Esophagus (tissue), 2 donors: ENCODE data around the gene NAA60. TPM values are rescaled to one million over a fixed set of nuclear protein-coding genes. Genes with fewer than 3 reads are reported as not detected.

ENCODE experiments used
- H3K27ac ChIP-seq, 2 donors: one replicate each; pipeline ENCODE4 v1.5.1; 2013; ENCODE audit warnings: low read depth in 2 of 2, mild to moderate bottlenecking in 2 of 2, inconsistent platforms in 1 of 2, low read length in 1 of 2, moderate library complexity in 1 of 2
- H3K27me3 ChIP-seq, 2 donors: one replicate each; pipeline ENCODE4 v1.6.1; 2013; ENCODE audit warnings: low read length in 2 of 2, control low read depth in 1 of 2, mild to moderate bottlenecking in 1 of 2; ENCODE audit not compliant: insufficient read depth in 2 of 2, control insufficient read depth in 1 of 2
- H3K36me3 ChIP-seq, 2 donors: one replicate each; pipeline ENCODE4 v1.6.1; 2013; ENCODE audit warnings: low read length in 1 of 2; ENCODE audit not compliant: control insufficient read depth in 2 of 2, insufficient read depth in 2 of 2
- H3K4me1 ChIP-seq, 2 donors: one replicate each; pipeline ENCODE4 v1.6.1; 2013; ENCODE audit warnings: low read length in 1 of 2; ENCODE audit not compliant: control insufficient read depth in 2 of 2, insufficient read depth in 2 of 2
- H3K4me3 ChIP-seq, 2 donors: one replicate each; pipeline ENCODE4 v1.5.1; 2013; ENCODE audit warnings: low read length in 2 of 2, mild to moderate bottlenecking in 2 of 2, low read depth in 1 of 2, moderate library complexity in 1 of 2
- H3K9me3 ChIP-seq, 2 donors: one replicate each; pipeline ENCODE4 v1.6.1; 2013; ENCODE audit warnings: mild to moderate bottlenecking in 2 of 2, low read depth in 1 of 2, low read length in 1 of 2, moderate library complexity in 1 of 2; ENCODE audit not compliant: control insufficient read depth in 2 of 2, insufficient read depth in 1 of 2
- WGBS, 2 donors: extraction: QIAGEN DNeasy Blood & Tissue Kit; methylation state at CpG; one replicate each; pipeline ENCODE4 v1.1.7; 2013; 5-methylcytosine and 5-hydroxymethylcytosine counted together
- polyA plus RNA-seq, 2 donors: library from polyadenylated mRNA; stranded (reverse); fragments of 200-250 nt; gene quantifications; one replicate each; pipeline ENCODE4 v1.2.3, GENCODE V29; 2013
- donor health status: healthy with polysubstance abuse.
- donor health status: Bipolar disorder and iron deficiency.

Gene NAA60
- polyA plus RNA-seq, 2 donors: 23.3 to 28.7 TPM

DNA sequence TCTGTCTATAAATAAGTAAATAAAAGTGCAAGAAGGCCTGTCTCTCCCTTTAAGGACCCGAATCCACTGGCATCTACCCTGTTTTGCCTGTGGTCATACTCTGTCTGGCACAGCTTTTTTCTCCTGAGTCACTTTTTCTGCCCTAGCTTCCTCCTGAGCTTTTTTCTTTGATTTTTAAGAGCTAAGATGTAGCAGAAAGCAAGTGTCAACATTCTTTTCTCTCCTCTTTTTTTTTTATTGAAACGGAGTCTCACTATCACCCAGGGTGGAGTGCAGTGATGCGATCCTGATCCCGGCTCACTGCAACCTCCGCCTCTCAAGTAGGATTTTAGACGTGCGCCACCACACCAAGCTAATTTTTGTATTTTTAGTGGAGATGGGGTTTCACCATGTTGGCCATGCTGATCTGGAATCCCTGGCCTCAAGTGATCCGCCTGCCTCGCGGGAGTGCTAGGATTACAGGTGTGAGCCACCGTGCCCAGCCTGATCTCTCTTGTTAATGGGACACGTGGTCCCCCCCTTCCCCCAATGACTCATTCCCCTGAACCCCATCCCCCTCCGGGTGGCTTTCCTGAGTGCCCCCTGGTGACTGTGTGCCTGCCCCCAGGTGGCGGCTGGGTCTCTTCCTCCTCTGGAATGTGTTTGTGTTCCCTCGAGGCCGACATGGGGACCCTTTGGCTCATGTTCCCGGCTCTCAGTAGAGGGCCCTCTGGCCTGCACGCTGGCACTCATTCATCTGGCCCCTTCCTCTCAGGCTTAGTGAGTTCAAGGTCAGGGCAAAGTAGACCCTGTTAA lies 37.6 kb downstream of the NAA60 start:
- Histone ChIP-seq H3K27ac (no peak overlapping the region), H3K4me1 (no peaks in the 10 kb centered on the region), H3K27me3 (no peaks in the 10 kb centered on the region), H3K9me3 (no peaks in the 10 kb centered on the region), H3K4me3 (no peak overlapping the region), H3K36me3 (peaks cover 31 to 52% of the 10 kb centered on the region in 2 donors)
- 70% methylated on average over 18 of the region's 18 CpGs for WGBS, 2 donors

DNA sequence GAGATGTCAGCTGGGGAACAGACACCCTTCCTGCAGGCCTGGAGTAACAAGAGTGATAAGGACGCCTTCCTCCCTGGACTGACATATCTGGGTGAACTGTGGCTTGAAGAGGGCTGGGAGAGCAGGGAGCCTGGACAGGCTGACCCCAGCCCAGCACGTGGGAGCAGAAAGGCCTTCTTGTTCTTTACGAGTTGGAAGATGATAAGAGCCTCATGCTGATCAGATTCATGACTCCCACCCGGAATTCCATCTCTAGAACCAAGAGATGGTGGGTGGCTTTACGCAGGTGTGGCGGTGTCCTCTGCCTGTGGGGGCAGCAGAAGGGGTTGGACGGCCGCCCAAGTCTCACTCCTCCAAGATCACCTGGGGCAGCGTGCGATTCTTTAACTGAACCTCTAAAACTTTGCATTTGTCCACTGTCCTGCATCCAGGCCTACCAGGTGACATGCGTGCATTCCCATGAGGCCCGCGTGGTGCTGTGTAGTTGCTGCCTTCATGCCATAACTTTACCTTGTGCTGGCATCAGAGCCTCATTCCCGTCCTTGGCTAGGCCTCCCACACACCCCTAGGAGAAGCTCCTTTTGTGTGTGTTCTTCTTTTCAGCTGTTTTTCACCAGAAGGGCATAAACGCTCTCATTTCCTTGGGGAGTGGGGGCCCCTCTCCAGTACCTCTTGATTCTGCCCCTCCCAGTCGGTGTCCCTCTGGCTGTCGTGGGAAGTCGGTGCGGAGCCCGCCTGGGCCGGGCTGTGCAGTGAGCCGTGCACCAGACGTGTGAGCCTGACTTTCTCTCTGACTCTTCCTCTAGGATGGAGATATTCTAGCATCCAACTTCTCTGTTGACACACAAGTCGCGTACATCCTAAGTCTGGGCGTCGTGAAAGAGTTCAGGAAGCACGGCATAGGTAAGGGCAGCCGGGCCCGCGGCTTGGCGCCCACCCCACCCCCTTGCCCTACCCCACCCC lies 38.5 kb downstream of the NAA60 start:
- Histone ChIP-seq H3K27ac (no peak overlapping the region), H3K36me3 (peaks cover 31 to 58% of the 10 kb centered on the region in 2 donors), H3K4me1 (no peaks in the 10 kb centered on the region), H3K4me3 (no peak overlapping the region), H3K9me3 (no peaks in the 10 kb centered on the region), H3K27me3 (no peaks in the 10 kb centered on the region)
- WGBS, 2 donors: 93% methylated on average over 32 of the region's 32 CpGs

DNA sequence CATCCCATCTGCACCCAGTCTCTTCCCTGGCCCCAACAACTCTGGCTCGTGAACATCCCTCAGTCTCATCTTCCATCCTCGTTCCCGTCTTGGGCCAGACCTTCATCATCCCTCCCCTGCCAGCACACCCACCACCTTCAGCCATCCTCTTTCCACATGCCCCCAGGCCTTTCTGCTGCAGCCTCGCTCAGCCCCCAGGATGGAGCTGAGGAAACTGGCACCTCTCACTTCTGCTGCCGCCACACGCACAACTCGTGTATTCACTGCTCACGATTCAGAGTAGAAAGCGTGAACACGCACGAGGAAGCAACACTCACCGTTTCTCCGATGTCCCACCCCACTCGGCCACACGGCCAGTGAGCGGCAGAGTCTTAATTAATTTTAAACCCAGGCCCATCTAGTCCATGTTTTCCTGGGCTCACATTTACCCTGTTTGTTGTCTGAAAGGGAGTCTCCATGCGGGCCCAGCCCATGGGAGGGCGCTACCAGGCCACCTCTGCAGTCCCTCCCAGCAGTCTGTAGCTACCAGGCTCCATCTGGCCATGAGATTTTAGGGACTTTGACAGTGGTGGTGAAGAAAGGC lies 39.3 kb downstream of the NAA60 start:
- no peaks in the 10 kb centered on the region for H3K4me1 ChIP-seq
- WGBS, 2 donors: 94 to 96% methylated on average over 18 of the region's 18 CpGs
- no peaks in the 10 kb centered on the region for H3K9me3 ChIP-seq
- H3K36me3 ChIP-seq: peaks cover 33 to 58% of the 10 kb centered on the region in 2 donors
- no peak overlapping the region for H3K27ac ChIP-seq
- no peaks in the 10 kb centered on the region for H3K27me3 ChIP-seq
- H3K4me3 ChIP-seq: no peak overlapping the region

DNA sequence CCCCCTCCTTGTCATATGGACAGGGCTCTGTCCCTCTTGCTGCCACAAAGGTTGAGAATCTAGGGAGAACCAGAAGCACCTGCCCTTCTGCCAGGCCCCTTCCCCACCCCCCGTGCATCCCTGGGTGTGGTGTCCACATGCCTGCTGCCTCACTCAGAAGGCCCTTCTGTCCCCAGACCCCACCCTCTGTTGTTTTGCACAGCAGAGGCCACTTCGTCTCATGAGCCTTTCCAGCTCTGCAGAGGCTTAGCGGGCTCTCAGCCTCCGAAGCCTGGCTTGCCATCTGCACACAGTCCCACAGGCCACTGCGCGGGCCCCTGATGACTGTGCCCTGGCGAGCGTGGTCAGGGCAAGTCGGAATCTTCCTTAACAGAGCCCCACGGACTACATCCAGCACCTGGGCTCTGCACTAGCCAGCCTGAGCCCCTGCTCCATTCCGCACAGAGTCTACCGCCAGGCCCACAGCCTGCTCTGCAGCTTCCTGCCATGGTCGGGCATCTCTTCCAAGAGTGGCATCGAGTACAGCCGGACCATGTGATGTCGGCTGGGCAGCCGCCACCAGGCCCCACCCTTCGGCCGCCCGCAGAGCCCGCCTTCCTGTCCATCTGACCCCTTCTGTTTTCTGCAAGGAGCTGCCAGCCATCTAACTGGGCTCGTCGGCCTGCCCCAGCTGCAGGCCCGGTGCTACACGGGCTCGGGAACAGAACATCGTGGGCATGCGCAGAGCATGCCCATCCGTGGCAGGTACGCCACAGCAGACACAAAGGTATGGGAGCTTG lies 41.0 kb downstream of the NAA60 start:
- Histone ChIP-seq H3K27ac (no peak overlapping the region), H3K9me3 (no peaks in the 10 kb centered on the region), H3K4me1 (no peaks in the 10 kb centered on the region), H3K4me3 (no peak overlapping the region), H3K36me3 (peaks cover 38 to 54% of the 10 kb centered on the region in 2 donors), H3K27me3 (no peaks in the 10 kb centered on the region)
- WGBS, 2 donors: 89 to 91% methylated on average over 30 of the region's 30 CpGs

DNA sequence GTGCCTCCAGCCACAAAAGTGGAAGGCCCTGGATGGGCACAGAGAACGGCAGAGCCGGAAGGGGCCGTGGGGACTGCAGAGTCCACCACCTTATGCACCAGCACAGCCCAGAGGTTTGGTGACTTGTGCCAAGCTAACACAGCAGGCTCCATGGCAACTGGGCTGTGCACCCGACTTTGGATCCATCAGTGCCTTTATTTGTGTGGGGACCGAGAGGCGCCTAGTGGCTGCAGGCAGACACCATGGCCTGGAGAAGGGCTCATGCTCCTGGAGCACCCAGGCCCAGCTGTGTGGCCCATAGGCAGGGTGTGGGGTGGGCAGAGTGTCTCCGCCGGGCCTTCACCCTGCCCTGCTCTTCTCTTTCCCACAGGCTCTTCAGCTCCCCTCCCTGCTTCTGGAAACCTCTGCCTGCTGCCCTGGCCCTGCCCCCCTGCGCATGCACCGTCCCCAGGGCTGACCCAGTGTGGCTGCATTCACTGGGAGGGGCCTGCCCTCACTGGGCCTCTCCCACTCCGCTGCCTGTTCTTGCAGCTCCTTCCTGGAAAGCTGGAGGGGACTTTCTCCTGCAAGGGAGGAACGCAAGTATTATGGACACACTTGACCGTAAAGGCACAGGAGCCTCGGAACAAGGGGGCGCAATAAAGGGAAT lies 41.7 kb downstream of the NAA60 start:
- Histone ChIP-seq H3K27ac (no peak overlapping the region), H3K9me3 (no peaks in the 10 kb centered on the region), H3K4me3 (no peak overlapping the region), H3K36me3 (peaks cover 38 to 49% of the 10 kb centered on the region in 2 donors), H3K27me3 (no peaks in the 10 kb centered on the region), H3K4me1 (no peaks in the 10 kb centered on the region)
- WGBS, 2 donors: 86 to 89% methylated on average over 15 of the region's 15 CpGs

DNA sequence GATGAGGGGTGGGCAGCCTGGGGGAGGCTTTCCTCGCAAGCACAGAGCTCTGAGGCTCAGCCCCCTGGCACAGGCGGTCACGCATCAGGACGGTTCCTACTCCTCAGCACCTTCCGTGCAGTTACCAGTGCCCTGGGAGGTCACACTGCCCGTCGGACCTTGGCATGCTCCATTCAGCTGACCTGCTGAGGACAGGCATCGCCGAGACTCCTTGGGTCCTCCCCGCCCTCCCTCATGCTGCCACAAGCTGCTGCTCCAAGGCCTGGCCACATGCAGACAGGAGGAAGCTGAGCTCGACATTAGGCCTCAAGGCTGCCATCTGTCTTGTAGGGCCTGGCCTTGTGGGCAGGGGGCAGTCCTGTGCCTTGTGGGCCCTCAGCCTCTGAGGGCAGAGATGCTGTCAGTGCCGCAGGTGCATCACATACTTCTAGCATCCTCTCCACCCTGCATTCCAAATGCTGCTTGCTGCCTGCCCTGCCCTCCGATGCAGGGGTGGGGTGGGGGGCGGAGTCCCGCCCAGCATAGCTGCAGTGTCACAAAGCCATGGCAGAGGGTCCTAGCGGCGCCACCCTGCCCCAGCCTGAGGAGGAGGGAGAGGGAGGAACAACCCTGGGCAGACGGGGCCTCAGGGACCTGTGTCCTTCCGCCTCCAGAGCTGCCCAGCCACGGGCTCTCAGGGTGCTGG lies 42.5 kb downstream of the NAA60 start:
- Histone ChIP-seq H3K27me3 (no peaks in the 10 kb centered on the region), H3K4me3 (no peak overlapping the region), H3K4me1 (no peaks in the 10 kb centered on the region), H3K9me3 (no peaks in the 10 kb centered on the region), H3K27ac (no peak overlapping the region), H3K36me3 (peaks cover 38 to 49% of the 10 kb centered on the region in 2 donors)
- 89 to 93% methylated on average over 20 of the region's 20 CpGs for WGBS, 2 donors

DNA sequence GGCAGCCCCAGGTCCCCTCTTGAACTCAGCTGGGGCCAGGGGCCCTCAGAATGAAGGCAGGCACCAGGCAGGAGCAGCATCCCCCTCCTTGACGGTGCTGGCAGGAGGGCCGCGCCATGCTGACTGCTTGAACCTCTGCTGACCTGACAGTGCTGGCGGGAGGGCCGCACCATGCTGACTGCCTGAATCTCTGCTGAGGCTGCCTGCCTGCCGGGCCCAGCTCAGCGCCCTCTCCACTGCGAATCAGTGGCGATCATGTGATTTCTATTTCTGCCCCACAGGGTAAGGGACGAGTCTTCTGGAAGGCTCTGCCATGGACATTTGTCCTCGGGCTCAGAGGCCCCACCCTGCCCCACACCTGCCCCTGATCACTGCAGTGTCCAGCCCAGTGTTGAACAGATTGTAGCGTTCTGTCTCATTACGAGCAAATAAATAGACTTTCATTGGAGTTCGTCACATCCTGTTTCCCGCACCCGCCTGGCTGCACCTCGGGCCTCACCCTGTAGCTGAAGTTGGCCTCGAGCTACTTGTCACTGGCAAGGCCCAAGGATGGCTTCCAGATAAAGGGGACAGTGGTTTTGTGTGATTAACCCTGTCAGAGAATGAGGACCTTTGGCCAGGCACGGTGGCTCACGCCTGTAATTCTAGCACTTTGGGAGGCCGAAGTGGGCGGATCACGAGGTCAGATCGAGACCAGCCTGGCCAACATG lies 43.2 kb downstream of the NAA60 start:
- H3K4me3 ChIP-seq: no peak overlapping the region
- no peak overlapping the region for H3K27ac ChIP-seq
- WGBS, 2 donors: 92 to 93% methylated on average over 24 of the region's 24 CpGs
- H3K9me3 ChIP-seq: no peaks in the 10 kb centered on the region
- H3K4me1 ChIP-seq: no peaks in the 10 kb centered on the region
- H3K36me3 ChIP-seq: peaks cover 37 to 44% of the 10 kb centered on the region in 2 donors
- H3K27me3 ChIP-seq: no peaks in the 10 kb centered on the region
